ENCODE results near the gene PTPRM. TPM values are rescaled to one million over a fixed set of nuclear protein-coding genes. Genes with fewer than 3 reads are reported as not detected.

Gene PTPRM
- total RNA-seq, 1 donor from 2014 or later: 59.0 TPM

DNA sequence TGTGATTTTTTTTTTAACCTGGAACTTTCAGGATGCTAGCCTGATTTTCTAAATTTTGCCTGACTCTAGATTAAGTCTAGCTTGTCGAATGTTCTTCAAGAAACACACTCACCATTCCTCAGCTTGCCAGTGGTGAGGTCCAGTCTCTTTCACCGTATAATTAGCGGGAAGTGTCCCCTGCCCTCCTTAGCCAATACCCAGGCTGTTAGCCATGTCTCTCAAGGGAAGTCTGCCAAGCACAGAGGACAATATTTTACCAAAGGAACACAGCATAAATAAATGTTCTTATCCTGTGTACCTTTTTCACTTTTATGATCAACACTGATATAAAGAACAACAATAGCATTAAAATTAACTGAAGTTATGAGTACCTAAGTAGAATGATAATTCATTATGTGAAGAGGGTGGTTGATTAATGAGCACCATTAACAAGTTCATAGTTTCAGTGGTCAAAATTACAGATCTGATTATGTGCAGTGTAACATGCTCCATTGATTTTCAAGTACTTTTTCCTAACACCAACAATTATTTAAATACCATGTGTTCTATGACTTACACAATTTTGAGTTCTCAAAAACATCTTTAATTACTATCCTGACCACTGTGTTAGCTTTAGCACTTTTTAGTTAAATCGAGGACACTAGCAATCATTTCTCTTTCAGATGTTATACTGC, 596.3 kb downstream of the PTPRM start:
- DNase-seq (ENCODE audit: low read depth, low spot score): no peak

DNA sequence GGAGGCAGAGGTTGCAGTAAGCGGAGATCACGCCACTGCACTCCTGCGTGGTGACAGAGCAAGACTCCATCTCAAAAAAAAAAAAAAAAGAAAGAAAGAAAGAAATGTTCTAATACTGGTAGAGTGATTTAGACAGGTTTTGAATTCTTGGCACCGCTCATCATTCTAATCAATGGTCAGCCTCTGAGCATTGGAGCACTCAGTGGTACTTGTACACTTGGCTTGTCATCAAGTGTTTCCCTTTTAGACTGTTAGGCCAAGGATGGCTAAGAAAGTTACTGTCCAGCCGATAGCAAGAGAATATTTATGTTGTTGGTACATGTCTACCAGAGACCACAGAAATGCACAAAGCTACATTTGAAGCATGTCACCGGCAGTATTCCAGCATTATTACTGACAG, 598.0 kb downstream of the PTPRM start:
- DNase-seq (ENCODE audit: low read depth, low spot score): no peak

DNA sequence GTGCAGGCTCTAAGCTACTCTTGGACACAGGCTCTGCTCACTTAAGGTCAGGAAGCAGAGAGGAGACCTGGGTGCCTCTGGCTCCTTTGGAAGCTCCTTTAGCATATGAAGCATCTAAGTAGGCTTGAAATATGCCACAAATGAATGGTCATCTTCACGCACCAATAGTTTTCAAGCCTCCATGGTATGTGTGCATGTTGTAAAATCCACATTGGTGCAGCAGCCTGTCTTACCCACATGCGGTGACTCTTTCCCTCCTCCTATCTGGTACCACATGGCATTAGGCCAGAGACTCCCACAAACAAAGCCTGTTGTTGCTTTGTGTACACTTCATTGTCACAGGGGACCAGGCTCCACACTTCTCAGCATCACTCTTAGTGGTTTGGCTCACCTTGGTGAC, 599.9 kb downstream of the PTPRM start:
- no peak for DNase-seq (ENCODE audit: low read depth, low spot score)

DNA sequence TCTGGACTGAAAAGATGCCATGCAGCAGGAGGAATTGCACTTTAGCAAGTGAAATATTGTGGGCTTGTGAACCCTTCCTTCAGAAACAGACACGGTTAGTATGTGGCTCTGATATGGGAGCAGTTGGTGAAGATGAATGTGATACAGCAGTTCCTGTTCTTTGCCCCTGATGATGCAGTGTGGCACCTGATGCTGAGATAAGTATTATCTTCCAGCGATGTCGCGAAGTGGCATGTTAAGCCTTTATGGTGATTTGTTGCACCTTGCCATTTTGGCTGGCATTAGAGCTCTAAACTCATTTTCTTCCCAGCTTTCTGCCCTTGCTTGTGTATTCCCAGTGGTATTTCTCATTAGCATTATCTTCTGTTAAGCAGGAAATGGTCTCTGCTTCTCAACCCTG, 600.6 kb downstream of the PTPRM start:
- DNase-seq (ENCODE audit: low read depth, low spot score): no peak

DNA sequence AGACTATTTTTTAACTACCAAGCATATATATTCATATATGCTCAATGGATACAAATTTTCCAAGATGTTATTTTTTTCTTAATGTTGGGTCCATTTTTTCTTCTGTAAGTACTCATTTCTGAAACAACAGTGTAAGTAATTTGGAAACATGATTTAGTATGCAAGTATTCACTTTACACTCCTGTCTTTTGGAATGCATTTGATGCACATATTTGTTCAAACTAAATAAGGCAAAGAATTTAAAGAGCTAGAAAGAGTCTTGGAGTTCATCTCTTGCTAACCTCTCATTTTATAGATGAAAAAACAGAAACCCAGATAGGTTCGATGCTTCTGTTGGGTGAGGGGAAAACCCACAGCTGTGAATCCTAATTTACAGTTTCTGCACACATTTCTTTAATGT, 602.6 kb downstream of the PTPRM start:
- DNase-seq (ENCODE audit: low read depth, low spot score): no peak

DNA sequence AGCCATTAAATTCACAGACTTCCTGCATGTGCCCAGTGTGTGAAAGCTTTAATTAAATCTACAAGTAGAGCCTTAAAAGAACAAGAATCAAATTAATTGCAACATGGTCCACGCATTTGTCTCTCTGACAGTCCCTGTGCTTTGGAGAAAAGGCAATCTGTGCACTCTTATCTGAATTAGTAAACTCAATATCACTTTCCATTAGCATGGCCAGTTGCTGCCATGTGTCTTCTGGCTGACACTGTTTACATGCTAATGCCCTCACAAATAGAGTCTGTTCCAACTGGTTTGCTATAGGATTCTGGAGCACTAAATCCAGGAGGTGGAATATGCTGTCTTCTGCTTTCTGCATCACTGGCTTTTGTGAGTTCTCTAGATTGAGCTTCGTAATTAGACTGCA, 607.7 kb downstream of the PTPRM start:
- DNase-seq (ENCODE audit: low read depth, low spot score): no peak

DNA sequence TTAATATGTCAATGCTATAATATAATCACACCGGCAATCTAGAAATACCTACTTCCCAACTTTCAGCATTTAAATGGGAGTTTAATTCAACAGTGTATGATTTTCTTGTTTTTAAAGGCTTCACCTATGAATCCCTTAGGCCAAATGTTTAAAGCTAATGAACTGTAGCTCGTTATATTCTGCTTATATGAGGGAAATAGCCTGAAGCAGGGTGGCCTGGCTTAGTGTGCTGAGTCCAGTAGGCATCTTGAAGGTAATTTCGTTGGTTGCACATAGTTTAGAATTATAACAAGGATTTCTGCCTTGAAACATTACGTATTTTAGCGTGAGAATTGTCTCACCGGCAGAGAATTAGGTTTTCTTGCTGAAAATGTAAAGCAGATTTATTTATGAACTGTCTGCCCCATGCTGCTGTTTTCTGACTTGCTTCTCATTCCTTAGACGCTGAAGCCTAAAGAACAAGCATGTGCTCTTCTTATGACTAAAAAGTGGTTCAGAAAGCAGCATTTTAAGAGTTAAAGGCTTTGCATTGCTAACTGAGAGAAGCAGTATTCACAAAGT, 608.5 kb downstream of the PTPRM start:
- no peak for DNase-seq (ENCODE audit: low read depth, low spot score)

DNA sequence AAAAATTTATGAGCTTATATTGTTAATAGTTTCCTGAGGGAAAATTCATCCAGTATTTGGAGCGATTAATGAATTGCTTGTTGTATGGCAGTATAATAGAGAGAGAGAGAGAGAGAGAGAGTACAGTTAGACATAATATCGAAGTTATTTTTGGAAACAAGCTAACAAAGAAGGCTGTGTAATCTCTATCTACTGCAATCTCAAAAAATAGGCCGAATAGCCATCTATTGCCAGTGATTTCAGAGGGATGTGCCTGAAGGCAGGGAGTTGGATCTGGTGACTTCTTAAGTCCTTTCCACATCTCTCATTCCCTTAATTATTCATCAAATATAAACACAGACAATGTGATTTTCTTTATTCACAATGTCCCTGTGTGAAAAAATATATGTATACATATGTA, 609.0 kb downstream of the PTPRM start:
- DNase-seq (ENCODE audit: low read depth, low spot score): no peak

DNA sequence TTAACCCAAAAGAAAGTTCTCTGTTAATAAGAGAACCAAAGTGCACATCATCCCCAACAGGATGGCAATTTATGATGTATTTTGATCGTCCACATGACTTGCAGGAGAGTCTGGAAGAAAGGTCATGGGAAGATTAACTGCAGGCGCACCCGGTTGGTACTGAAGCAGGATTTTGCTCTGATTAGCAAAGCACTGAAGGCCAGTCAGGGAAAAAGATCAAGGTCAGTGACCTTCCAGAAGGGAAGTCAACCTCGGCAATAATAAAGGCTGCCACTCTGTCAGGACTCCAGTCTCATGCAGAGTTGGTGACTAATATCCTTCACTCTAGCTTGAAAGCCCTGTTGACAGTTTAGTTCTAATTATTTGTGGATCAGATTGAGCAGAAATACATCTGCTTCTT, 609.4 kb downstream of the PTPRM start:
- no peak for DNase-seq (ENCODE audit: low read depth, low spot score)

DNA sequence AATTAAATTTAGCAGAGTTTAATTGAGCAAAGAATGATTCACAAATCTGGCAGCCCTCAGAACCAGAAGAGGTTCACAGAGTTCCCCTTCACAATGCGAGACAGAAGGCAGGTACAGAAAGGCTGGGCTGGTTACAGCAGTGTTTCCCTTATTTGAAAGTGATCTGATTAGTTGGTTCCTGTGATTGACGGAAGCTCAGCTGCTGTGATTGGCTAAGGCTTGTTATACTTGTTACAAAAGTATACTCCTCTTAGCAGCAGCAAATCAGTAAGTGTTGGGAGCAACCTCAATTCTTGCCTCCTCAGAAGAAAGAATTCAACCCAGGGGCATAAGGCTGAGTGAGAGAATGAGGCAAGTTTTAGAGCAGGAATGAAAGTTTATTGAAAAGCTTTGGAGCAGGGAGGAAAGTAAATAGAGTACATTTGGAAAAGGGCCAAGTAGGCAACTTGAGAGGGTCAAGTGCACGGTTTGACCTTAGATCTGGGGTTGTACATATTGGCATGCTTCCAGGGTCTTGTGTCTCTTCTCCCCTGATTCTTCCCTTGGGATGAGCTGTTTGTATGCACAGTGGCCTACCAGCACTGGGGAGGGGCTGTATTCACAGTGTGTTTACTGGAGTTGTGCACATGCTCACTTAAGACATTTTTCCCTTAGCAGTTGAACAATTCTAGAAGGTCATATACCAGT, 610.4 kb downstream of the PTPRM start:
- DNase-seq (ENCODE audit: low read depth, low spot score): no peak

DNA sequence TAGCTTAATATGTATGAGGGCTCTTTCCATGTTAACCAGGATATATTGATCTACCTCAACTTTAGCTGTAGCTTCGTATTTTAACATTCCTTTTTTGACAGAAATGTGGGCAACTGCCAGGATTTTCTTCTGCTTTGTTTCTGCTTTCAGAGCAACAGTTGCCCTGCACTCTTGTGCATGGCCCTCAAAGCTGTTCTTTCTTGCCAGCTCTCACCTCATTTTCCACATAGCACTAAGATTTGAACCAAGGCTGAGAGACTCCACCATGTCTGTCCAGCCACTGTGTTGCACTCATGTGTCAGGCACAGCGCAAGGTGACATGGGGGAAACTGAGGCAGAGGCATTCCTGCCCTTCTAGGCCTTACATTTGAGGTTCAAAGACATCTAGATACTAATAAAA, 619.3 kb downstream of the PTPRM start:
- DNase-seq (ENCODE audit: low read depth, low spot score): no peak

DNA sequence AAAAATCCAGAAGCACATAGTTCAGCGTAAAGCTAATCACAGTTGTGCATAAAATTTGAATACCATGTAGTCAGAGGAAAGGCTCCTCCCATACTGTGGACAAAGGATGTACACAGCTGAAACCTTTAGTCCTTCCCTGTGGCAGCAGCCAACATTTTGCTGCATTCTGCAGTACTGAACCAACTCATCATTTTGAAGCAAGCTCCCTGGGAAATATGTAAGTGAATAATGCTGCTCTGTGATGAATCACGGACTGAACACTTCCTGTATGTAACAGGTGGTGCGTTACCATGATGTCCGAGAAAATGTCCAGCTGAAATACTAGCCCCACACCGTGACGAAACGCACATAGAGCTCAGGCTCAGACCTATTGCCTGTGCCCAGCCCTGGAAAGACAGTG, 621.1 kb downstream of the PTPRM start:
- DNase-seq (ENCODE audit: low read depth, low spot score): no peak

DNA sequence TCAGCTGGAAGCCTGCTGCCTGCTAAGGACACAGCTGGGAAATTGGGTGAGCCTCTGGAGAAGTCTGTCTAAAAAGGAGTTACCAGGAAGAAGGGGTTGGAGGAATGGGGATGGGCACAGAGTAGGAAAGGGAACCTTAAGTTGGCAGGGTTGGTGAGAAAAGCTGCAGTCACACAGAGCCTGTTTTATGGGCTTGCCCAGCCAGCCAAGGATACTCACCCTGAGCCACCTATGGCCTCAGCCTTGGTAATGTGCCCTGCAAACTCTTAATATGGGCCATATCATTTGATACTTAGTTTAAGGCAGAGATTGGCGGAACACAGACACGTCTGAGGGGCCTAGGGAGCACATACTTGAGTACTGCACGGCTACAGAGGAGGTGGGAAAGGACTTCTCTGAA, 623.9 kb downstream of the PTPRM start:
- no peak for DNase-seq (ENCODE audit: low read depth, low spot score)

DNA sequence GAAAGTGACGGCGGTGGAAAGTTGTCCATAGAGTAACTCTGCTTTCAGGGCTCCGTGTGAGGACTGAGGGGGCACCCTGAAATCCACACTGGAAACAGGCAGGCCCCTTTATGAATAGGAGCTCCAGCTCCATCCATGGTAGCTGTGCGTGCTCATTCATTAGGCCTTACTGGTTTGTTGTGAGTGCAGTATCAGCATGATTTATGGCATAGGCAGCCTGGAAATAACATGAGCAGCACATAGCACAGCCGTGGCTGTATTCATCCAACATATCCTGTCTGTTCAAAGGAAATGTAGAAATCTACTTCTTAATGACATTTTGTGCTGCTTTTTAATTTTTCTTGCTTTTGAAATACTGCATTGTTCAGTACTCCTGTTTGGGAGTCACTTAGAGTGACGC, 627.3 kb downstream of the PTPRM start:
- no peak for DNase-seq (ENCODE audit: low read depth, low spot score)

DNA sequence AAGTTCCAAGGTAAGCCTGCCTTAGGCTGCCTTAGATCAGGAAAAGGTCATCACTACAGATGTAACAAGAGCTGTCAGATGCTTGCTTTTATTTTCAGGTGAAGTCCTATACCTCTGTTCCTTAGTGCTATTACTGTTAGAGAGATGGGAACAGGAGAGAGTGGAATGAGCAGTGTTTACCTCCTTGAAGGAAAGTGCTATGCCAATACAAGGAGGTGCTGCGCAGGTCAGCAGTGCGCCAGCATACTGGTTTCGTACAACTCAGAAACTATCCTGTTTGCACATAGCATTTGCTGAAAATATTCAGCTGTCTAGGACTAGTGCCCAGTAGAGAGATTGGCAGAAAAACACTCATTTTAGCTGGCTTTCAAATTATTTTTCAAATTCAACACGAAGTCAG, 629.1 kb downstream of the PTPRM start:
- DNase-seq (ENCODE audit: low read depth, low spot score): no peak

DNA sequence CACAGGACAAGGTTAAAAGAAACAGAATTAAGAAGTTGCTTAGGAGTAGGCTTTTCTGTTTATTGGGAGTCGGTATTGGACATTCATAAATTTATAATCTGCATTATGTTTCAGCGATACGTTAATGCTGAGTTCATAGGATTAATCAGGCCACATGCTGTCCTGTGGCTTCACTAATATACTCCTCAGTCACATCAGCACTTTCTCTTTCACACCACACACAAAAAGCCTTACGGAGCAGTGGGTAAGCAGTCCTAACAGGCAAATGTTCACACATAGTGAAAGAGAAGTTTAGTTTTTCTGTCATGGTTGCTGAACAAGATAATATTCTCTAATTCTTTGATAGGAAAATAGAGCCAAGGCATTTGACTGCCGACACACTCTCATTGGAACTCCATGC, 630.4 kb downstream of the PTPRM start:
- no peak for DNase-seq (ENCODE audit: low read depth, low spot score)

DNA sequence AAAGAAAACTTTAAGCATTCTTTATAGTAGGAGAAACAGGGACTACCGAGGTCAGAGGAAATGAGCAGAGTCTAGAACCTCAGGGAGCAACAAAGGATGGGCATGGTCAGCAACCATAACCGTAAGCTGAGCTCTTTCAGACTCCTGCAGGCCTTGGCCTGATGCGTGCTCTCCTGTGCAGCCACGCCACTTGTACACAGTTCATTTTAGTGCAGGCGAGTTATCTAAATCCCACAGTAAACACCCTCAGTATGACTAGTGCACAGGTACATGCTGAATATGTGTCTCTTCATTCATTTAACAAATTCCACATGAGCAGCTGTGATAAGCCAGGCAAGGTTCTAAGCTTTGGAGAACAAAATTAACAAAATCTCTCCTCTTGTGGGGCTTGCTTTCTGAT, 640.9 kb downstream of the PTPRM start:
- no peak for DNase-seq (ENCODE audit: low read depth, low spot score)

DNA sequence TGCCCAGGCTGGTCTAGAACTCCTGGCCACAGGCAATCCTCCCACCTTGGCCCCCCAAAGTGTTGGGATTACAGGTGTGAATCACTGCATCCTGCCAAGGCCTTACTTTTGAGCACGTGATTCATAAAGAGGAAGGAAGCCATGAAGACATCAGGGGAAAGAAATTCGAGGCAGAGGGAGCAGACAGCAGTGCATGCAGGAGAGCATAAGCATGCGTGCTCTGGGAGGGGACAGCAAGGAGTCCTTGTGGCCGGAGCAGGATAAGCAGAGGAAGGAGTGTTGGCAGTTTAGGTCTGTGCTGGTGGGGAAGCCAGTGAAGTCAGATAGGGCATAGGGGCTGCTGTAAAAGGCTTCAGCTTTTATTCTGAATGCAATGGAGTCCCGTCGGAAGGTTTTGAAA, 641.6 kb downstream of the PTPRM start:
- no peak for DNase-seq (ENCODE audit: low read depth, low spot score)

DNA sequence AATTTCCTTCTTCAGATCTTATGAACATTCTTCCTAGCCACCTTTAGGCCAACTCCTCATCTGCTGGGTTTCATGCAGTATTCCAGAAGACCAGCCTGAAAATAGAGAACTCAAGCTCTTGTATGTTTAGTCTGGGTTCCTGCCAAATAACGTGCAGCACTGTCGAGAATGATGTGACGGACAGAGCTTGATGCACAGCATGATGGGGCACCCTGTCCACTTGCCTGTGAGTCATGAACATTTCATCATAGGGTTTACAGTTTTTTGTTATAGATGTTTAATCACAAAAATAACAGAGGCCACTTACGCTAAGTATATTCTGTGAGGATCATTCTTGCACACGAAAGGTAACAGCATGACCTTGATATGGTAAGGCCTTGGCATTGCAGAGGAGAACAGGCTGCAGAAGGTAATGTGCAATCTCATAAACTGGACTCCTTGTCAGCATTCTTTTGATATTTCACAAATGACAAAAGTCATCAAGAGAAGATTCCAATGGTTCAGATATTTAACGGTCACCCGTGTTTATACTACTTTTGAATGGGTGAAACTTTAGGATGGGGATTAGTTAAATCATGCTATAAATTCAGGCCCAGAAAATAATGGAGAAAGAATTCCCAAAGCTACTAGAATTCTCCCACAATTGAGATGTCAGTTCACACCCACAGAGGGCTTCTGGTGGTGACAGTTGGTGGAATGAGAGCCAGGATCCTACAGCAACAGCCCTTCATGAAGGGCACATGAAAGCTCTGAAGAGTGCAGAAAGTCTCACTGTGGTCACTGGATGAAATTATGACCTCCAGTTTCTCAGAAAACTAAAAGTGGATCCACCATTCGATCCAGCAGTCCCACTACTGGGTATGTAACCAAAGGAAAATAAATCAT, 646.0 kb downstream of the PTPRM start:
- DNase-seq (ENCODE audit: low read depth, low spot score): no peak

DNA sequence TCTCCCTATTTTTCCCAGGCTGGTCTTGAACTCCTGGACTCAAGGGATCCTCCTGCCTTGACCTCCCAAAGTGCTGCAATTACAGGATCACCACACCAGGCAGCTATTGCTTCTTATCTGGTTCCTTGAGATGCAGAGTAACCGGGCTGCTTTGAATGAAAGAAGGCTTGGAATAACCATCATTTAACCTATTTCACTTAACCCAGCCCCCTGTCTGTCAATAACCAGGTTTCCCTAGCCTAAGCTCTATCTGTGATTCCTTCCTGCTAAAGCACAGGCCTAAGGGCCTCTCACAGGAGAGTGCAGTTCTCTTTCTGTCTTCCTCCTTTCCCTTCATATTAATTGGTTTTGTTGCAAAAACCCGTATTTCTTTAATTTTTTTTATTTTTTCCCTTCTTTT, 648.6 kb downstream of the PTPRM start:
- no peak for DNase-seq (ENCODE audit: low read depth, low spot score)

DNA sequence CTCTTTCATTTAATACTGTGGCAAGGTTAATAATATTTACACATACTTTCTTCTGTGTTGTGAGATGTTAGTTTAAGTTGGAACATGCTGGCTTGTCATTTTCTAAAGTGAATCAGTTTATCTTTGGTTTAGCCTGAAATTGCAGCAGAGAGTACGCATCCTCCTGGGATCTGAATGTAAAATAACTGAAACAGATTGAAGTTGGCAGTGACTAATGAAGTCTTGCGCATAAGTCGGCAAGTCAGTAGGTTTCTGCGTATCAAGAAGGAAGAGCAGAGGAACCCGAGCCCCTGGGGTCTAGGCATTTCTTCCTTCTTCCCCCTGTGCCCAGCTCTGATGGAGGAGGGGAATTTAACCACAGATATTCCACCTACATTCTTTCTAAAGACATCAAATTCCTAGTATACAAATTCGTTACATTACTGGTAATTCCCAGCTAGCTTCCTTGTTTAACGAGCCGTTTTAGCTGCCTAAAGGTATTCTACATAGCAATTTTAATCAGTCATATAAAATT, 650.0 kb downstream of the PTPRM start:
- no peak for DNase-seq (ENCODE audit: low read depth, low spot score)

DNA sequence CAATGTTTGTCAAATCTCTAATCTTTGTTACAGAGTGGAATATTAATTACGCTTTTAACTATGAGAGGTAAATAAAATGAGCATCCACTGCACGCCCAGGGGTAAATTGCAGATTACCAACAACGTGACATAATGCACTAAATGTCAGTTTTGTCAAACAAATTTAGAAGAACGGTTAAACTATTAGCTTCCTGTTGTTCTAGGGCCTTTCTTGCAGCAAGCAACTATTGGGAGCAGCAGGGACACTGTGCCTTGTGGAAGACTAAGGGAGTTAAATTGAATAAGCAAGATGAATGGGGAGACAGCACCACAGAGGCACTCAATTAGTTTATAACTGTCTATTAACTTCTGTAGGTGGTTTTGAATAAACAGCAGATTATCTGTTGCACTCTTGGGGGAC, 651.1 kb downstream of the PTPRM start:
- no peak for DNase-seq (ENCODE audit: low read depth, low spot score)
